NCI-H146 (cell line): ENCODE results near the gene IFNG-AS1.

Source experiments
- DNase-seq: peaks from one replicate; lab custom pipeline; 2025; lab: John Stamatoyannopoulos, UW

The IFNG-AS1 gene

GRCh38 chr12:67994046-67994445, 4.8 kb downstream of the IFNG-AS1 start:
- DNase-seq, result no peak

- no peak for DNase-seq
These were observed 7.1 kb downstream of the IFNG-AS1 start for GRCh38 chr12:67996347-67996746.

DNA sequence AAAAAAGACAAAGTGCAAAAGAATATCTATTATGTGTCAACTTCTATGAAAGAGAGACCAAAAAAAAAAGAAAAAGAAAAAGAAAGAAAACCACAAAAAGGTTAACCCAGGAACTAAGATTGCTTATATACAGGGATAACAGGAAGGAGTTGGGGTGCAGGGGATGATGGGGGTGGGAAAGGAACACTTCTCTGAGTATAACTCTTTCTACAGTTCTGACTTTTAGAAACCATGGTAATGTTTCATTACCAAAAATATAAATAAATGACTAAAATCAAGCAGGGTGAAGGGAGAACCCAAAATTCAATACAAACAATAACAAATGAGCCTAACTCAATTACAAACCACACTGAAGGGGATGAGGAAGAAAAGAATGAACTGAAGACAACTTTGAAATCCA, 9.1 kb downstream of the IFNG-AS1 start:
- no peak for DNase-seq

DNA sequence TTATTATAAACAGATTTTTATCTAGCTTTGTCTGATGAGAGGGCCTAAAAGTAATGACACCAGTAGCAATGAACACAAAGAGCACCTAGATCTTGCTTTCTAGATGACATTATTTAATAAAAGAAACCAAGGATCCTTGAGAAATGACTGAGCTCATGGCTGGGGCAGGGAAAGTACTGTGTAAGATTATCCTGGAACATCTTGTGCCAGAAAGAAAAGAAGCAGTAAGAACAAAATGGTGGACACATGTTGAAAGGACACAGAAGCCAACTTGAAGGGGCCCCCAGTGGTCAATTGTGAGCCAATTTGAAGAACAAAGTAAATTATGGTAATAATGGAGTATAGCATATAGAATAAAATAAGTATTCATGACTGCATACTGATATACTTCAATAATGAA, 10.0 kb downstream of the IFNG-AS1 start:
- DNase-seq, result no peak

DNA sequence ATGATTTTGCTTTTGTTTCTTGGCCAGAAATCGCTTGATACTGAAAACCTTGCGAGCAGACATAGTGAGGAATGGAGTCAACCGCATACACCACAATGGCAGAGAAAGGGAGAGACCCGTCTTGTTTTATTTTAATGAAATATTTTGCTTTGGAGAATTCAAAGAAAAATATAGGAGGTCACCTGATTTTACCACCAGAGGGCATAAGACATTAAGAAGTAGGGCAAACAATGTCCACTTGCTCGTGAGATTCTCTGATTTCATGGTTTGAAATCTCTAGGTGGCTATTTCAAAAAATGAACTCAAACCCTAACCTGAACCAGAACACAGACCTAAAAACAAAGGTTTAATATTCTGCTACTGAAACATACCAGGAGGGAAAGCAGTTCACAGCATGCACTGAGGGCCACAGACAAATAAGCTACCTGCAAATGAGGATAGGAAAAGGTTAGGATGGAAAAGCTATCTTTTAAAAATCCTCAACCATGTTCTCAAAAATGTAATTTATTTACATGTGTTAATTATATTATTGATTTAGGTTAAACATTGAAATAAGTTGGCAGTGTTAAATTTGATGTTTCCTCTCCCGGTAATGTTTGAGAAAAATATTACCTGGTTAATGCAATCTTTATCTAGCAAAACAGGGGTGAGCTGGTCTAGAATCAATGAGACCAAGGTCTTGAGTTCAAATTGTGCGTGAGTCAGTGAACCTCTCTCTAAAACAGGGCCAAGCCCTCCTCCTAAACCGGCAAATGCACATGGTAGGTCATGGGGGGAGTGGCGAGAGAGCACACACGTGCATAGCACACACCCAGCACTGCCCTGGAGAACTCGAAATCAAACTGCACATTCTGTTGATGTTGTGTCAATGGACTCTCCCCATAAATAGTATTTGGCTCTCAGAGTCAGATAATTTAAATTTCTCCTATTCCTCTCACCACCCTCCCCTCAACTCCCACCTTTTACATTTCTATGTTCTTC, 12.5 kb downstream of the IFNG-AS1 start:
- DNase-seq, result peak; percentile 5

GRCh38 chr12:68003777-68004176, 14.5 kb downstream of the IFNG-AS1 start:
- no peak for DNase-seq

DNA sequence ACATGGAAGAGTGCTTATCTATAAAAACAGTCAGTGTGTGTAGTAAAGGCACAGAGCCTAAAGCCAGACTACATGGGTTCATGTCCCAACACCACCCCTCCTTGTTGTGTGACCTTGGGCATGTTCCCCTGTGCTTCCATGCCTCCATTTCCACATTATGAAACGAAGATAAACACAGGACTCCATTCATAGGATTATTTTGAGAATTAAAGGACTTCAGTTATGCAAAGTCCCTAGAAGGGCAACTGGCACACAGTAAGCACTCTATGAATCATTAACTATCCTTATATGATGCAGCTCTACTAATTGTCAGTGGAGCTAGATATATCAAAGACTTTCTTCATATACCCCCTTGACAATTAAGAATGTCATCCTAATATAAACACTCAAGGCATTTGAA, 17.8 kb downstream of the IFNG-AS1 start:
- no peak for DNase-seq

DNA sequence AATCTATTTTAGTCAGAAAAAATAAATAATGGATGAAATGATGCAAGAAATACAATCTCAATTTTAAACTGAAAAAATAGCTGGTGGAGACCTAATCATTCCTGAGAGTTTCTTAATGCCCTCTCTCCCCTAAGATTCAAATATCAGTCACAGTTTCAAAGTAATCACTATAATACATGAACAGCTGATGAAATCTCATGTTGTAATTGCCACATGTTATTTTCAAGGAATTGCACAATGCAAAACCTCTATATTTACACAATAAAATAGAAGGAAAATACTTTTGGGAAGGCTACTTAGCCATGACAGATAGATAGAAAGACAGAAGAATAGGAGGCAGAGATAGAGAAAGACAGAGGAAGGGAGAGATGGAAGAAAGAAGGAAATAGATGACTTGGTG, 18.2 kb downstream of the IFNG-AS1 start:
- no peak for DNase-seq

DNA sequence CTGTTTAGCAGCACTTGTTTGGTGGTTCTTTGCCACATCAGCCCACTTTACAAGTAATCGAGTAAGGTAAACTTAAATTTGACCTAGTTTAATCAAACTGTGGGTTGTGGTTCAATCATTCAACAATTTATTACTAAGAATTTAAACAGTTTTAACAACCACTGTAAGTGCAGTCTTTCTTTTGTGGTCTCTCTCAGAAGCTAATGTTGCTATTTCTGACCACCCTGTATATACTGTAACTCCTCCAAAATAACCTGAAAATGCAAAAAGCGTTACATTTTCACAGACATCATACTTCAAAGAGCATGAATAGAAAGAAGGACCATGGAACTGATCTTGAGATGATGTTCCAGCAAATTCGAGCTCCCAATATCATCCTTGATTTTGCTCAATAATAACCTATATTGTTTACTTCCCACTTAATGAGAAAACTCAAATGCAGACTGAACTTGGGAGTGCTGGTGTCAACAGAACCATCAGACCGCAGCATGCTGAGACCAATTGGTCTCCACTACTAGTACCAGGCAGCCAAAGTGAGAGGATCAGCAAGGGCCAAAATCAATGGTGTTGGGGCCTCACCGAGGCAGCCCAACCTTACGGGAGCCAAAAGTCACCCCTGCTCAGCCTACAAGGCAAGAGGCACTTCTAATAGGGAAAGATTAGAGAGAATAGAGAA, 22.1 kb downstream of the IFNG-AS1 start:
- no peak for DNase-seq

- no peak for DNase-seq
These were observed 22.6 kb downstream of the IFNG-AS1 start for GRCh38 chr12:68011882-68012207.

- no peak for DNase-seq
These were observed 23.5 kb downstream of the IFNG-AS1 start for GRCh38 chr12:68012712-68013111.

DNA sequence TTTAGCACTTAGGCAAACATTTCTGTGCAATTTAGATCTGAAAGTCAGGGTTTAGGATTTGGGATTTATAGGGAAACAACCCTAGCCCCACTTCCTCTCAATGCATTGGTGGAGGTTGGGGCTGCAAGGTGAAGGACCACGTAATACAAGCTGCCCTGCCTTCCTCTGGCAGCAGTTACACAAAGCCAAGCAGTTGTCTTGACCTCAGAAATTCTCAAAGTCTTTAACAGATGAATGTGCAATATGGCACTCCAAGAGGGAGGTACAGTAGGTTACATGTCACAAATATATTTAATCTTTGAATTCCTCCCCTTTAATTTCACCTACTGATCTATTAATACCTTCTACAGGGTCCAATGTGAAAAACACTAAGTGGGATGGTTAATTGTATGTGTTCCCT, 23.9 kb downstream of the IFNG-AS1 start:
- DNase-seq, result no peak

DNA sequence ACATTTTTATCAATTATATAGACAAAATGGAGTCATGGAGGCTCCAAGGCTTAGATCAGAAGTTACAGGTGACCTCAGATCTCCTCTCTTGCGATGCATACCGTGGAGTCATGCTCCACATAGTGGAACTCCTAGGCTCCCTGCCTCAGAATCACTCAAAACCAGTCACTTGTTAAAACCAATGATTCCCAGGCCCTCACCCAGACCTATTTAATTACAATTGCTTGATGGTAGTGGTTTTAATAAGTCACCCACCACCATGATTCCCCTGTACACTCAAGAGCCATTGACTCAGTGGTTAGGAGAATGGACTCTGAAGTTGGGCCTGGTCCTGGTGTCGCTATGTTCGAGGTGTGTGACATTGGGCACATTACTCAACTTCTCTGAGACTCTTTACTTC, 26.9 kb downstream of the IFNG-AS1 start:
- no peak for DNase-seq

GRCh38 chr12:68018315-68018714, 29.1 kb downstream of the IFNG-AS1 start:
- no peak for DNase-seq

DNA sequence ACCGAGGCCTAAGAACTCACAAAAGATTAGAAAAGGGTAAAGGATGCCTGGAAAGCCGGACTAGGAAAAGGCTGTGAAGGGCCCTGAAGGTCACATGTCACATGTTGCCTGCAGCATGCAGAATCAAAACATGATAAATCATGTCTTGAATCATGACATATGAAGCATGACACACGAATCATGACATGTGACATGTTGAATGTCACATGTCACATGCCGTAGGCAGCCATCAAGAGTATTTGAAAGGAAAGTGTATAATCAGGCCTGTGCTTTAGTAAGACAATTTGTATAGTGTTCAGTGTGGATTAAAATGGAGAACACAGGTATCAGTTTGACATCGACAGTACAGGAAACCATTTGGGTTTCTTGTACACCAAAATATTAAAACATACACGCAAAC, 30.8 kb downstream of the IFNG-AS1 start:
- DNase-seq, result no peak

GRCh38 chr12:68020699-68021098, 31.5 kb downstream of the IFNG-AS1 start:
- DNase-seq, result no peak

DNA sequence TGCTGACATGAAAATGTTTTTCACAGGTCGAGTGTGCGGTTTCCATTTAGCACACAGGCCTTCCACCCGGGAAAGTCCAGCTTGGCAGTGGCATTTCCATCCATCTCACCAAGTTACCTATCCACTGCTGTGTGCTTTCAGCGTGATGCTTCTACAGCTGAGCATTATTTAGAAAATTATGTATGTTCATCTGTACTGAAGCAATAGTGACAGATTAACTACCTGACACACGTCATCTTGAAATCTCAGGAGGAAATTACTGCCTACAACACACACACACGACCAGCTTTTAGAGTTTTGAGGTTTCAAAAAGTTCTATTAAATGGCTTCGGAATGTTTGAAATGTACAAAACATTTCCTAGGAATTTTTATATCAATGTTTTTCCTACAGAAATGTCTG, 39.4 kb downstream of the IFNG-AS1 start:
- no peak for DNase-seq

DNA sequence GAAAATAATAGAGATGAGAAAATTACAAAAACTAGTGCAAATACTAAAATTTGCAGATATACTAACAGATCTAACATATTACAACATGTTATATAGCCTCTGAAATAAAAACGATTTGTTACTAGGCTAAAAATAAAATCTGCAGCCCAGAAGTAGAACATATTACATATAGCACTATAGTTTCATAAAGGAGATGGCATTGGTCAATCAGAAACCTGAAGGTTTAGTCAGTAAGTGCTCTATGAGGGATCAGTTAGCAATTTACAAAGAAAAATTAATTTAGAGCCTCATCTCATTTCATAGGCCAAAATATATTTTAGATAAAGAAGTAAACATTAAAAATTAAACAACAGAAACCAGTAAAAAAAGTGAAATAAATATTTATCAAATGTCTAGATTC, 41.0 kb downstream of the IFNG-AS1 start:
- DNase-seq, result no peak

DNA sequence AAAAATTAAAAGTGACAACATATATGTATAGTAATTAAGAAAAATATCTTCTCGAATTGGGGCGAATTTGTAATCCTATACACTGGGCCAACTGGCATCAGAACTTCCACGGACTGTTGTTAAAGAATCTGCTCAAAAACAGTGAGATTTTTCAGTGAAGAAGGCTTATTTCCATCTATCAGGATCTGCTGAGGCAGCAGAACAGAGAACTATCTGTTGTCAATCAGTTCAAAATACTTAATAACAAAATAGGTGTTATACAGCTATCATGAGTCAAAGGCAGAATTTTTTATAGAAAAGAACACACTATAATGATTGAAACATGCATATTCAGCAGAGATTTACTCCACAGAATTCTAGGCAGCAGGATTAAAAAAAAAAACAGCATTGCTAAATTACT, 41.9 kb downstream of the IFNG-AS1 start:
- DNase-seq, result no peak

- DNase-seq, result no peak
These were observed 42.9 kb downstream of the IFNG-AS1 start for GRCh38 chr12:68031881-68032739.

DNA sequence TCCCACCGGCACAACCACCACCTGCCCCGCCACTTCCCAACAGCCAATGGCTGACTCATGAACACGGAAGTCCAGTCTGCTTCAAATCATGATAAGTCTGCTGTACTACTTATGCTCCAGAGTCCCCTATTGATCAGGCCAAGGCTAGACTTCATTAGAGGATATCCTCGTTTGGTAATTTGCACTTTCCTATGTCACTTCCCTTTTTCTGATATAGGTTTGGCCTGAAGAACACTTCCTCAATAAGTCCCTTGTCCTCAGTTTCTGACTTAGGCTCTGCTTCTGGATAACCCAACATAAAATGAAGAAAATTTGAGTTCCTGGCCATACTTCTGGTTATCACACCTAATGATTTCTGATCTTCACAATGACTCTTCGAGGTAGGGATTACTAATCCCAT, 45.3 kb downstream of the IFNG-AS1 start:
- DNase-seq, result no peak

DNA sequence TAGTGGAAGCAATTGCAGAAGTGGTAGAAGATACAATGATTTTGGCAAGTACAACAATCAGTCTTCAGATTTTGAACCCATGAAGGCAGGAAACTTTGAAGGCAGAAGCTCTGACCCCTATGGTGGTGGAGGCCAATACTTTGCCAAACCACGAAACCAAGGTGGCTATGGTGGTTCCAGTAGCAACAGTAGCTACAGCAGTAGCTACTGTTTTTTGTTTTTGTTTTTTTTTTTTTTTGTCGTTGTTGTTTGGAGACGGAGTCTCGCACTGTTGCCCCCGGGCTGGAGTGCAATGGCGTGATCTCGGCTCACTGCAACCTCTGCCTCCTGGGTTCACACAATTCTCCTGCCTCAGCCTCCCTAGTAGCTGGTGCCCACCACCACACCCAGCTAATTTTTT, 47.4 kb downstream of the IFNG-AS1 start:
- no peak for DNase-seq
